HepG2 (cell line): ENCODE data around the gene CCDC97. TPM values are rescaled to one million over a fixed set of nuclear protein-coding genes. Genes with fewer than 3 reads are reported as not detected.

Experiments used
- AKAP8 ChIP-seq: sonication (generic); formaldehyde crosslinking; IDR thresholded peaks from 2 replicates; pipeline ENCODE4 v1.5.1; 2020; ENCODE audit warnings: mild to moderate bottlenecking, missing genetic modification reagents
- CBX5 ChIP-seq: sonication (generic); formaldehyde crosslinking; IDR thresholded peaks from 2 replicates; pipeline ENCODE4 v1.4.0; 2020; ENCODE audit warnings: missing genetic modification reagents, borderline replicate concordance
- CREB1 ChIP-seq, 2 experiments: fragments of 450-650 bp in 1 of 2; IDR thresholded peaks; 2 replicates each; pipeline ENCODE4 v1.6.1; 2016 to 2017; ENCODE audit warnings: control low read depth in 1 of 2, mild to moderate bottlenecking in 1 of 2, missing compliant biosample characterization in 1 of 2, missing genetic modification characterization in 1 of 2
- ERF ChIP-seq: IDR thresholded peaks from 2 replicates; pipeline ENCODE4 v1.6.1; 2018; ENCODE audit warnings: missing biosample characterization, missing genetic modification reagents
- HCFC1 ChIP-seq: fragments of 150-350 bp; IDR thresholded peaks from 2 replicates; pipeline ENCODE4 v1.6.1; 2014; ENCODE audit warnings: low read depth, low read length
- HMGXB3 ChIP-seq: sonication (generic); formaldehyde crosslinking; IDR thresholded peaks from 2 replicates; pipeline ENCODE4 v1.4.0; 2020; ENCODE audit warnings: missing genetic modification reagents, borderline replicate concordance
- HOXA5 ChIP-seq: sonication (generic); formaldehyde crosslinking; IDR thresholded peaks from 2 replicates; pipeline ENCODE4 v1.4.0; 2020; ENCODE audit warnings: missing genetic modification reagents
- KMT2B ChIP-seq: IDR thresholded peaks from 2 replicates; pipeline ENCODE4 v1.6.1; 2016; ENCODE audit warnings: missing genetic modification reagents, missing compliant biosample characterization
- NFKB2 ChIP-seq: sonication (generic); formaldehyde crosslinking; IDR thresholded peaks from 2 replicates; pipeline ENCODE4 v1.4.0; 2020; ENCODE audit warnings: missing genetic modification reagents, borderline replicate concordance
- NFKBIZ ChIP-seq: IDR thresholded peaks from 2 replicates; pipeline ENCODE4 v1.6.1; 2018; ENCODE audit warnings: missing genetic modification reagents, missing compliant biosample characterization
- NR0B2 ChIP-seq: sonication (generic); formaldehyde crosslinking; IDR thresholded peaks from 2 replicates; pipeline ENCODE4 v1.4.0; 2020; ENCODE audit warnings: mild to moderate bottlenecking, missing genetic modification reagents
- NR3C1 ChIP-seq: sonication (generic); formaldehyde crosslinking; IDR thresholded peaks from 2 replicates; pipeline ENCODE4 v1.4.0; 2020; ENCODE audit warnings: missing genetic modification reagents
- PHB2 ChIP-seq: fragments of 450-650 bp; IDR thresholded peaks from 2 replicates; pipeline ENCODE4 v1.6.1; 2018; ENCODE audit not compliant: partially characterized antibody
- PRDM10 ChIP-seq: sonication (generic); formaldehyde crosslinking; IDR thresholded peaks from 2 replicates; pipeline ENCODE4 v1.4.0; 2020; ENCODE audit warnings: low read depth, missing genetic modification reagents
- SMYD3 ChIP-seq: sonication (generic); formaldehyde crosslinking; IDR thresholded peaks from 2 replicates; pipeline ENCODE4 v1.8.1; 2023; ENCODE audit warnings: mild to moderate bottlenecking, missing genetic modification reagents
- TAF1 ChIP-seq: sonication (generic); formaldehyde crosslinking; IDR thresholded peaks from 2 replicates; pipeline ENCODE4 v1.4.0; 2020; ENCODE audit warnings: missing genetic modification reagents
- YY1 ChIP-seq: IDR thresholded peaks from 2 replicates; pipeline ENCODE4 v1.6.1; 2011; ENCODE audit warnings: low read length, low read depth, moderate library complexity, mild to moderate bottlenecking; ENCODE audit not compliant: insufficient read depth, insufficient replicate concordance
- ZNF224 ChIP-seq: sonication (generic); formaldehyde crosslinking; IDR thresholded peaks from 2 replicates; pipeline ENCODE4 v1.5.0; 2020; ENCODE audit warnings: mild to moderate bottlenecking, missing genetic modification reagents
- ZNF737 ChIP-seq: sonication (generic); formaldehyde crosslinking; IDR thresholded peaks from 2 replicates; pipeline ENCODE4 v1.5.0; 2020; ENCODE audit warnings: missing genetic modification reagents, mild to moderate bottlenecking, borderline replicate concordance
- ZNF740 ChIP-seq: sonication (generic); formaldehyde crosslinking; IDR thresholded peaks from 2 replicates; pipeline ENCODE4 v1.4.0; 2020; ENCODE audit warnings: missing genetic modification reagents
- ZNF768 ChIP-seq: sonication (generic); formaldehyde crosslinking; IDR thresholded peaks from 2 replicates; pipeline ENCODE4 v1.4.0; 2020; ENCODE audit warnings: missing genetic modification reagents
- polyA plus RNA-seq, 8 experiments: library from polyadenylated mRNA; depleted of rRNA in 3 of 8; stranded (reverse) in 7 of 8; unstranded in 1 of 8; fragments of >200 nt; fragmentation: Illumina TruSeq in 4 of 8; extraction: Trizol in 4 of 8; gene quantifications; 2 replicates each; pipeline versions ENCODE4 v1.2.1 to v1.2.3, GENCODE V29; 2011 to 2016; ENCODE audit warnings: low read depth in 4 of 8, missing spikeins in 1 of 8, mixed read lengths in 1 of 8; ENCODE audit not compliant: insufficient read depth in 1 of 8
- total RNA-seq, 5 experiments: library from RNA; depleted of rRNA; stranded (reverse); fragments of >200 nt; fragmentation: Illumina TruSeq; extraction: Trizol; gene quantifications; 2 replicates each; pipeline ENCODE4 v1.2.3, GENCODE V29; 2016; ENCODE audit warnings: low read depth in 1 of 5

CCDC97 gene
- total and polyA plus RNA-seq, 2 of the 13 experiments (the other 11 are each of a cell fraction or from before 2014, with no cell fraction given): 6.2 to 7.3 TPM

- no peak for TF ChIP-seq HMGXB3 (CRISPR knock-in tag)
- no peak; the same call in 1 of the 2 replicates for TF ChIP-seq CBX5
- TF ChIP-seq PRDM10 (CRISPR knock-in tag): no peak
- TF ChIP-seq NFKB2 (CRISPR knock-in tag): no peak
- 0 out of 2 replicates have a peak, but pooled peaks have one; percentile 42 for TF ChIP-seq ZNF740 (CRISPR knock-in tag)
- TF ChIP-seq HCFC1: no peak
- TF ChIP-seq TAF1 (CRISPR knock-in tag): peak; percentile 47; the same call in 1 of the 2 replicates
- TF ChIP-seq NR3C1 (CRISPR knock-in tag): no peak
- TF ChIP-seq YY1: peak; percentile 77
- TF ChIP-seq CREB1 (IDR thresholded peaks at IDR 0.05): no peak
- TF ChIP-seq CREB1 (CRISPR knock-in tag; IDR thresholded peaks at IDR 0.05): no peak
- TF ChIP-seq KMT2B (CRISPR knock-in tag): no peak
- TF ChIP-seq NFKBIZ (CRISPR knock-in tag): no peak
- no peak for TF ChIP-seq ZNF737 (CRISPR knock-in tag)
- no peak for TF ChIP-seq PHB2
- TF ChIP-seq AKAP8 (CRISPR knock-in tag): no peak
- TF ChIP-seq ERF (CRISPR knock-in tag): no peak
- TF ChIP-seq ZNF768 (CRISPR knock-in tag): peak; percentile 44; the same call in 1 of the 2 replicates
- no peak for TF ChIP-seq HOXA5 (CRISPR knock-in tag)
- TF ChIP-seq SMYD3: no peak
- TF ChIP-seq ZNF224 (CRISPR knock-in tag): no peak
- TF ChIP-seq NR0B2 (CRISPR knock-in tag): no peak
These were observed 42.9 kb downstream of the CCDC97 start (continued) for GRCh38 chr19:41352609-41353465.
